HL-60 (cell line): ENCODE measurements around the gene TRMT10B.

Experiments
- DNase-seq, 2 experiments: peaks; one replicate each; pipeline ENCODE4 v3.0.0-alpha.2; 2010 to 2020; ENCODE audit warnings: low read depth in 1 of 2, low spot score in 1 of 2
- H3K27ac ChIP-seq: fragments of 250-450 bp; sonication (Bioruptor Pico); replicated peaks from 2 replicates; pipeline ENCODE4 v1.5.1; 2020; ENCODE audit warnings: mild to moderate bottlenecking, moderate library complexity
- H3K27me3 ChIP-seq: fragments of 250-450 bp; sonication (Bioruptor Pico); 2 replicates; pipeline ENCODE4 v1.5.1; 2021; ENCODE audit warnings: mild to moderate bottlenecking, moderate library complexity; ENCODE audit not compliant: insufficient read depth, poor library complexity, severe bottlenecking
- H3K4me3 ChIP-seq: replicated peaks from 2 replicates; pipeline ENCODE4 v1.5.1; 2011; ENCODE audit warnings: mild to moderate bottlenecking, control low read depth, low read length; ENCODE audit not compliant: insufficient read depth
- GABPA ChIP-seq: IDR thresholded peaks from 2 replicates; pipeline ENCODE4 v1.6.1; 2012; ENCODE audit warnings: low read depth
- POLR2AphosphoS5 ChIP-seq: IDR thresholded peaks from 2 replicates; pipeline ENCODE4 v1.6.1; 2012; ENCODE audit warnings: low read depth
- SPI1 ChIP-seq: IDR thresholded peaks from 2 replicates; pipeline ENCODE4 v1.6.1; 2012; ENCODE audit warnings: low read depth, mild to moderate bottlenecking, borderline replicate concordance
- TF ChIP-seq, protein P1 (sequence below): IDR thresholded peaks from one replicate; pipeline ENCODE4 v1.5.1; 2011; ENCODE audit warnings: low read length, control low read depth, inconsistent platforms; ENCODE audit not compliant: insufficient read depth
- TF ChIP-seq, protein P2 (sequence below): IDR thresholded peaks from 2 replicates; pipeline ENCODE4 v1.6.1; 2012; ENCODE audit warnings: low read depth; ENCODE audit not compliant: insufficient replicate concordance

Gene TRMT10B

DNA sequence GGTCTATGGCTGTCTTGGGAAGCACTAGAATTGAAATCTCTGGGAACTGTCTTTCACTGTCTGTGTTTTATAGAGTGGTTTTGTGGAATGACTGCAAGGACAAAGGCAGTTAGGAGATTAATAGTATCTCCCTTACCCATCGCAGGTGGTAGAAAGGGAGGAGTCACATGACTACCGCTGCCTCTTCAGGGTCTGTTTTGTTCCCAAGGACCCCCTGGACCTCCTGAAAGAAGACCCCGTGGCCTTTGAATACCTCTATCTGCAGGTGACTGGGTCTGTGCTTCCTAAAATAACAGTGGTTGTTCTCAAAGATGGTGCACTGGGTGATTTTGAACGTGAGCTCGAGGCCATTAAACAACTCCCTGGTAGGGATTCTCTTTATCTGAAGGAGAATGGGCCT, 22.8 kb upstream of the TRMT10B start:
- no peak for TF ChIP-seq SPI1
- TF ChIP-seq POLR2AphosphoS5: no peak
- DNase-seq: no peak
- H3K4me3 ChIP-seq: no peak overlapping the region
- no peak overlapping the region for H3K27ac ChIP-seq
- no peaks in the 10 kb centered on the region for H3K27me3 ChIP-seq

DNA sequence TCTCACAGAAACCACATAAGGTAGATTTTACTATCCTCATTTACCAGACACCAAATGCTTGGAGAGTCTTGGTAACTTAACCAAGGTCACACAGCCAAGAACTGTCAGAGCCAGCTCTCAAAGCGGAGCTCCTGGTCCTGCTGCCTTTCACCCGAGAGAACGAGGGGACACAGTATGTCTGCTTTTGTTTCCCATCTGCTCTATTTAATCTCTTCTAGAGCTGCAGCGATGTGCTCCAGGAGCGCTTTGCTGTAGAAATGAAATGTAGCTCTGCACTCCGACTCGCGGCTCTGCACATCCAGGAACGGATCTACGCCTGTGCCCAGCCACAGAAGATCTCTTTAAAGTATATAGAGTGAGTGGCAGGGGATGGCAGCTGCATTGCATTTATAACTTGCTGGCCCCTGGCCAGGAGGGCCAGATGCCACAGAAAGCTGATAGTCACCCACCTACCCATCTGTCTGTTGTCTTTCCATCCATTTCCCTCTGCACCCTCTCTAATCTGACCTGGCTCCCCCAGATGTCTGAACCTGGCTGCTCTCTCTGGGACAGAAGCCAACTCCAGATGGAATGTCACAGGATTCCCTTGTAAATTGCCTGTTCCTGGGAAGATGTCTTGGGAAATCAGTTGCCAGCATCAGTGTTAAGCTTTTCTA, 21.4 kb upstream of the TRMT10B start:
- Histone ChIP-seq H3K27ac (no peak overlapping the region), H3K4me3 (no peak overlapping the region), H3K27me3 (no peaks in the 10 kb centered on the region)
- TF ChIP-seq SPI1: no peak
- TF ChIP-seq, protein P1, sequence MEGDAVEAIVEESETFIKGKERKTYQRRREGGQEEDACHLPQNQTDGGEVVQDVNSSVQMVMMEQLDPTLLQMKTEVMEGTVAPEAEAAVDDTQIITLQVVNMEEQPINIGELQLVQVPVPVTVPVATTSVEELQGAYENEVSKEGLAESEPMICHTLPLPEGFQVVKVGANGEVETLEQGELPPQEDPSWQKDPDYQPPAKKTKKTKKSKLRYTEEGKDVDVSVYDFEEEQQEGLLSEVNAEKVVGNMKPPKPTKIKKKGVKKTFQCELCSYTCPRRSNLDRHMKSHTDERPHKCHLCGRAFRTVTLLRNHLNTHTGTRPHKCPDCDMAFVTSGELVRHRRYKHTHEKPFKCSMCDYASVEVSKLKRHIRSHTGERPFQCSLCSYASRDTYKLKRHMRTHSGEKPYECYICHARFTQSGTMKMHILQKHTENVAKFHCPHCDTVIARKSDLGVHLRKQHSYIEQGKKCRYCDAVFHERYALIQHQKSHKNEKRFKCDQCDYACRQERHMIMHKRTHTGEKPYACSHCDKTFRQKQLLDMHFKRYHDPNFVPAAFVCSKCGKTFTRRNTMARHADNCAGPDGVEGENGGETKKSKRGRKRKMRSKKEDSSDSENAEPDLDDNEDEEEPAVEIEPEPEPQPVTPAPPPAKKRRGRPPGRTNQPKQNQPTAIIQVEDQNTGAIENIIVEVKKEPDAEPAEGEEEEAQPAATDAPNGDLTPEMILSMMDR: no peak
- TF ChIP-seq, protein P2, sequence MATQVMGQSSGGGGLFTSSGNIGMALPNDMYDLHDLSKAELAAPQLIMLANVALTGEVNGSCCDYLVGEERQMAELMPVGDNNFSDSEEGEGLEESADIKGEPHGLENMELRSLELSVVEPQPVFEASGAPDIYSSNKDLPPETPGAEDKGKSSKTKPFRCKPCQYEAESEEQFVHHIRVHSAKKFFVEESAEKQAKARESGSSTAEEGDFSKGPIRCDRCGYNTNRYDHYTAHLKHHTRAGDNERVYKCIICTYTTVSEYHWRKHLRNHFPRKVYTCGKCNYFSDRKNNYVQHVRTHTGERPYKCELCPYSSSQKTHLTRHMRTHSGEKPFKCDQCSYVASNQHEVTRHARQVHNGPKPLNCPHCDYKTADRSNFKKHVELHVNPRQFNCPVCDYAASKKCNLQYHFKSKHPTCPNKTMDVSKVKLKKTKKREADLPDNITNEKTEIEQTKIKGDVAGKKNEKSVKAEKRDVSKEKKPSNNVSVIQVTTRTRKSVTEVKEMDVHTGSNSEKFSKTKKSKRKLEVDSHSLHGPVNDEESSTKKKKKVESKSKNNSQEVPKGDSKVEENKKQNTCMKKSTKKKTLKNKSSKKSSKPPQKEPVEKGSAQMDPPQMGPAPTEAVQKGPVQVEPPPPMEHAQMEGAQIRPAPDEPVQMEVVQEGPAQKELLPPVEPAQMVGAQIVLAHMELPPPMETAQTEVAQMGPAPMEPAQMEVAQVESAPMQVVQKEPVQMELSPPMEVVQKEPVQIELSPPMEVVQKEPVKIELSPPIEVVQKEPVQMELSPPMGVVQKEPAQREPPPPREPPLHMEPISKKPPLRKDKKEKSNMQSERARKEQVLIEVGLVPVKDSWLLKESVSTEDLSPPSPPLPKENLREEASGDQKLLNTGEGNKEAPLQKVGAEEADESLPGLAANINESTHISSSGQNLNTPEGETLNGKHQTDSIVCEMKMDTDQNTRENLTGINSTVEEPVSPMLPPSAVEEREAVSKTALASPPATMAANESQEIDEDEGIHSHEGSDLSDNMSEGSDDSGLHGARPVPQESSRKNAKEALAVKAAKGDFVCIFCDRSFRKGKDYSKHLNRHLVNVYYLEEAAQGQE: no peak
- no peak for TF ChIP-seq POLR2AphosphoS5
- no peak for DNase-seq

DNA sequence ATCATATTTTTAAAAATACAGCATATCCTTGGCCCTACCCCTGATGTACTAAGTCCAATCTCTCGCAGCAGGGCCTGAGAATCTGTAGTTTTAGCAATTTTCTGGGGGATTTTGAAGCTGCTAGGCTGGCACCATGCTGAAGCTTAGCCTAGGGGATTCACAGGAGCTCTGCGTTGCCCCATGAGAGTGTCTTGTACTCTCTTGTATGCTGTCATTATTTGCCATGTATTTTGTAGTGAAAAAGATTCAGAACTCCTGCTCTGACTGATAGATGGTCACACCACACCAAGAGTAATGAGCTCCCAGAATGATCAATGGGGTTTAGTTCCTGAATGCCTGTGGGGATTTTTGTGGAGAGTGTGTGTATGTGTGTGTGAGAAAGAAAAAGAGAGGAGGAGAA, 20.7 kb upstream of the TRMT10B start:
- TF ChIP-seq GABPA: no peak
- no peak for TF ChIP-seq SPI1
- DNase-seq: no peak
- Histone ChIP-seq H3K27me3 (no peaks in the 10 kb centered on the region), H3K4me3 (no peak overlapping the region), H3K27ac (no peak overlapping the region)

DNA sequence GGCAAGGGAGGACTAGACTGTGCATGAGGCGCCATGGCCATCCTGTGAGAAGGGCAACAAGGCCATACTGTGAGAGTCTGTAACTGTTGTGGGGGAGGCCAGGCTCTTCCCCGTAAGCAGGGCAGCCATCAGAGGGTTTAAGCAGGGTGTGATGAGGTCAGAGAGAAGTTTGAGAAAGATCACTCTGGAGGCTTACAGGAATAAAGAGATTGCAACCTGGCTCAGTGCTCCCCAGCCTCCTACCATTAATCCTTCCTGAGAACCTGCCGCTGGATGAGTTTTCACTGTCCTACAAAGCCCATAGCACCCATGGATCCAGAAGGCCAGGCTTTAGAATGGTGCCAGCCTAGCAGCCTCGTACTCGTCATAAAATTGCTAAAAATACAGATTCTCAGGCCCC, 14.4 kb upstream of the TRMT10B start:
- Histone ChIP-seq H3K4me3 (no peak overlapping the region), H3K27me3 (no peaks in the 10 kb centered on the region), H3K27ac (no peak overlapping the region)
- no peak for DNase-seq
- no peak for TF ChIP-seq POLR2AphosphoS5
- TF ChIP-seq GABPA: no peak

DNA sequence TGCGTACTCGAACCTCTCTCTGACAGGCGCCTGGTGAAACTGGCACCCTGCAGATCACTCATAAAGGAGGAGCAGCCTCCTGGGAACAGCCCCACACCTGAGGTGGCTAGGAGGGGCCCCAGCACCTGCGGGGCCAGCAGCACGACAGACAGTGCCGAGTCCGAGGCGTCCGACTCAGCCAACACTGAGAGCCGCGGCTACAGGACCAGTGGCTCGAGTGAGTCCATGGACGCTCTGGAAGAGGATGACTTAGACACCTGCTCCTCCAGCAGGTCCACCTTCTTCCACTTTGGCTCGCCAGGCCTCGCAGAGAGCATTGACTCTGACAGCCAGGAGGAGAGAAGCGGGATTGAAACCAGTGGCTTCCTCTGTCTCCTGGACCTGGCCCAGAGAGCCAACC, 13.5 kb upstream of the TRMT10B start:
- TF ChIP-seq SPI1: no peak
- no peak for TF ChIP-seq GABPA
- TF ChIP-seq, protein P1: no peak
- TF ChIP-seq, protein P2: no peak
- TF ChIP-seq POLR2AphosphoS5: no peak
- no peak for DNase-seq
- Histone ChIP-seq H3K27me3 (no peaks in the 10 kb centered on the region), H3K27ac (no peak overlapping the region), H3K4me3 (no peak overlapping the region)
